Measurements from ENCODE around the gene TPRN.

- no peak for TF ChIP-seq POLR2A (IDR thresholded peaks at IDR 0.05; ENCODE audit: low read depth, low read length)
- no peak for TF ChIP-seq POLR2AphosphoS5 (IDR thresholded peaks at IDR 0.05; ENCODE audit: low read depth, low read length)
- no peak for TF ChIP-seq PAX5 (IDR thresholded peaks at IDR 0.05; ENCODE audit: insufficient read depth, low read length, severe bottlenecking)
- TF ChIP-seq TAF1 (IDR thresholded peaks at IDR 0.05; ENCODE audit: low read depth, low read length): no peak
- no peak for TF ChIP-seq SPI1 (IDR thresholded peaks at IDR 0.05; ENCODE audit: low read depth, low read length)
Measured at GRCh38 chr9:137165250-137165836, 35.2 kb downstream of the TPRN start.

All from GM12891 (cell line).